ENCODE results near the gene PRL.

The PRL gene

GRCh38 chr6:22302838-22303237 lies 6.0 kb upstream of the PRL start:
- Histone ChIP-seq H3K9me3 (ENCODE audit: insufficient read depth, low read length, severe bottlenecking) (no peaks in the 10 kb centered on the region), H3K4me3 (ENCODE audit: low read depth in 1 of 2, low read length in 2 of 2) (no peak overlapping the region), H3K27me3 (ENCODE audit: insufficient read depth, low read length, poor library complexity) (no peaks in the 10 kb centered on the region), H2AFZ (ENCODE audit: low read depth, low read length) (peak overlapping the region; percentile 69), H3K27ac (ENCODE audit: low read length) (no peak overlapping the region), H3K36me3 (ENCODE audit: insufficient read depth, low read length) (no peaks in the 10 kb centered on the region), H3K9ac (ENCODE audit: low read depth, low read length) (no peak overlapping the region), H3K4me1 (ENCODE audit: insufficient read depth, low read length) (peaks cover 8% of the 10 kb centered on the region), H4K20me1 (ENCODE audit: insufficient read depth, low read length) (no peaks in the 10 kb centered on the region), H3K4me2 (ENCODE audit: insufficient read depth, low read length) (no peak overlapping the region), H3K79me2 (ENCODE audit: insufficient read depth, low read length) (no peaks in the 10 kb centered on the region)
- peak; percentile 39; the same call in 1 of the 3 replicates for ATAC-seq (ENCODE audit: insufficient read depth, low read depth)
- DNase-seq: no peak
- TF ChIP-seq CTCF (IDR thresholded peaks at IDR 0.05; ENCODE audit: borderline replicate concordance, extremely low read depth, low read length, poor library complexity, severe bottlenecking): no peak

GRCh38 chr6:22300273-22300998 lies 3.6 kb upstream of the PRL start:
- TF ChIP-seq EZH2 (IDR thresholded peaks at IDR 0.05; ENCODE audit: borderline replicate concordance, low read depth, low read length, severe bottlenecking): no peak
- no peak for TF ChIP-seq CTCF (IDR thresholded peaks at IDR 0.05; ENCODE audit: borderline replicate concordance, extremely low read depth, low read length, poor library complexity, severe bottlenecking)
- H3K27me3 ChIP-seq (ENCODE audit: insufficient read depth, low read length, poor library complexity): no peaks in the 10 kb centered on the region
- no peak overlapping the region for H3K9ac ChIP-seq (ENCODE audit: low read depth, low read length)
- H2AFZ ChIP-seq (ENCODE audit: low read depth, low read length): no peak overlapping the region
- H3K9me3 ChIP-seq (ENCODE audit: insufficient read depth, low read length, severe bottlenecking): no peaks in the 10 kb centered on the region
- H4K20me1 ChIP-seq (ENCODE audit: insufficient read depth, low read length): no peaks in the 10 kb centered on the region
- H3K36me3 ChIP-seq (ENCODE audit: insufficient read depth, low read length): no peaks in the 10 kb centered on the region
- no peak for DNase-seq
- no peak overlapping the region for H3K4me2 ChIP-seq (ENCODE audit: insufficient read depth, low read length)
- ATAC-seq (ENCODE audit: insufficient read depth, low read depth): no peak
- no peak overlapping the region for H3K27ac ChIP-seq (ENCODE audit: low read length)
- no peak overlapping the region for H3K4me3 ChIP-seq (ENCODE audit: low read depth in 1 of 2, low read length in 2 of 2)
- H3K79me2 ChIP-seq (ENCODE audit: insufficient read depth, low read length): no peaks in the 10 kb centered on the region
- peaks cover 8% of the 10 kb centered on the region for H3K4me1 ChIP-seq (ENCODE audit: insufficient read depth, low read length)

GRCh38 chr6:22298475-22298890 lies 1.6 kb upstream of the PRL start:
- Histone ChIP-seq H3K36me3 (ENCODE audit: insufficient read depth, low read length) (no peaks in the 10 kb centered on the region), H3K27me3 (ENCODE audit: insufficient read depth, low read length, poor library complexity) (no peaks in the 10 kb centered on the region), H3K79me2 (ENCODE audit: insufficient read depth, low read length) (no peaks in the 10 kb centered on the region), H3K4me2 (ENCODE audit: insufficient read depth, low read length) (no peak overlapping the region), H4K20me1 (ENCODE audit: insufficient read depth, low read length) (no peaks in the 10 kb centered on the region), H3K9me3 (ENCODE audit: insufficient read depth, low read length, severe bottlenecking) (no peaks in the 10 kb centered on the region), H3K27ac (ENCODE audit: low read length) (no peak overlapping the region), H3K4me3 (ENCODE audit: low read depth in 1 of 2, low read length in 2 of 2) (no peak overlapping the region), H3K9ac (ENCODE audit: low read depth, low read length) (no peak overlapping the region), H3K4me1 (ENCODE audit: insufficient read depth, low read length) (peaks cover 8% of the 10 kb centered on the region), H2AFZ (ENCODE audit: low read depth, low read length) (no peak overlapping the region)
- ATAC-seq (ENCODE audit: insufficient read depth, low read depth) (no peak), DNase-seq (no peak)
- TF ChIP-seq CTCF (IDR thresholded peaks at IDR 0.05; ENCODE audit: borderline replicate concordance, extremely low read depth, low read length, poor library complexity, severe bottlenecking): no peak
- no peak for TF ChIP-seq EZH2 (IDR thresholded peaks at IDR 0.05; ENCODE audit: borderline replicate concordance, low read depth, low read length, severe bottlenecking)

Data from DND-41 (cell line).